Thyroid gland (tissue), 4 donors: ENCODE results near the gene REC8.

Experiments used
- POLR2A ChIP-seq, 2 donors: fragments of 450-650 bp; IDR thresholded peaks; one replicate each; pipeline ENCODE4 v1.6.1; 2017; ENCODE audit warnings: antibody characterized with exemption in 2 of 2, mild to moderate bottlenecking in 2 of 2, moderate library complexity in 1 of 2
- TF ChIP-seq, protein P1 (sequence below), 6 experiments: fragments of 200-600 bp in 3 of 6; fragments of 450-650 bp in 3 of 6; sonication (generic) in 3 of 6; IDR thresholded peaks; one replicate each; pipeline ENCODE4 v1.5.1; 2016 to 2019; ENCODE audit warnings: antibody characterized with exemption in 6 of 6, mild to moderate bottlenecking in 2 of 6, inconsistent platforms in 1 of 6, moderate library complexity in 1 of 6

DNA sequence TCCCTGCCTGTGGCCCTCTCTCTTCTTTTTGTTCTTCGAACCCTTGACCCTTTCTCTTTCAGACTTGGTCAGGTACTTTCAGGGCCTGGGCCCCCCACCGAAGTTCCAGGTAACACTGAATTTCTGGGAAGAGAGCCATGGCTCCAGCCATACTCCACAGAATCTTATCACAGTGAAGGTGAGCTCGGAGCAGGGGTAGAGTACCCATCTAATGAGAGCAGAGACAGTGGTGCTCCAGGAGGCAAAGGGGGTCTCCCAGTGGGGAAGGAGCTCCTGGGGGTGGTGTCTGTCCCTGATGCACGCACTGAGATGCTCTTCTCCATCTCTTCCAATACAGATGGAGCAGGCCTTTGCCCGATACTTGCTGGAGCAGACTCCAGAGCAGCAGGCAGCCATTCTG, 6.1 kb upstream of the REC8 start:
- TF ChIP-seq, protein P1, sequence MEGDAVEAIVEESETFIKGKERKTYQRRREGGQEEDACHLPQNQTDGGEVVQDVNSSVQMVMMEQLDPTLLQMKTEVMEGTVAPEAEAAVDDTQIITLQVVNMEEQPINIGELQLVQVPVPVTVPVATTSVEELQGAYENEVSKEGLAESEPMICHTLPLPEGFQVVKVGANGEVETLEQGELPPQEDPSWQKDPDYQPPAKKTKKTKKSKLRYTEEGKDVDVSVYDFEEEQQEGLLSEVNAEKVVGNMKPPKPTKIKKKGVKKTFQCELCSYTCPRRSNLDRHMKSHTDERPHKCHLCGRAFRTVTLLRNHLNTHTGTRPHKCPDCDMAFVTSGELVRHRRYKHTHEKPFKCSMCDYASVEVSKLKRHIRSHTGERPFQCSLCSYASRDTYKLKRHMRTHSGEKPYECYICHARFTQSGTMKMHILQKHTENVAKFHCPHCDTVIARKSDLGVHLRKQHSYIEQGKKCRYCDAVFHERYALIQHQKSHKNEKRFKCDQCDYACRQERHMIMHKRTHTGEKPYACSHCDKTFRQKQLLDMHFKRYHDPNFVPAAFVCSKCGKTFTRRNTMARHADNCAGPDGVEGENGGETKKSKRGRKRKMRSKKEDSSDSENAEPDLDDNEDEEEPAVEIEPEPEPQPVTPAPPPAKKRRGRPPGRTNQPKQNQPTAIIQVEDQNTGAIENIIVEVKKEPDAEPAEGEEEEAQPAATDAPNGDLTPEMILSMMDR (IDR thresholded peaks at IDR 0.05): no peak
- no peak for TF ChIP-seq POLR2A (IDR thresholded peaks at IDR 0.05)
